Chondrocyte (in vitro differentiated cells): ENCODE measurements around the gene LHX3. TPM values are rescaled to one million over a fixed set of nuclear protein-coding genes. Genes with fewer than 3 reads are reported as not detected.

Source experiments
- DNase-seq: peaks from one replicate; pipeline ENCODE4 v3.0.0; 2021; ENCODE audit warnings: mixed read lengths, low spot score
- H3K27ac Mint-ChIP-seq: one replicate; pipeline ENCODE4 v1.8.0; 2021; ENCODE audit warnings: mild to moderate bottlenecking, moderate library complexity, mixed read lengths; ENCODE audit not compliant: unreplicated experiment
- H3K27me3 Mint-ChIP-seq: 2 replicates; pipeline ENCODE4 v1.8.0; 2021; ENCODE audit warnings: low read depth, mixed read lengths
- H3K36me3 Mint-ChIP-seq: 2 replicates; pipeline ENCODE4 v1.8.0; 2021; ENCODE audit warnings: low read depth, mixed read lengths
- H3K4me1 Mint-ChIP-seq: 2 replicates; pipeline ENCODE4 v1.8.0; 2021; ENCODE audit warnings: low read depth, mild to moderate bottlenecking, mixed read lengths
- H3K4me3 Mint-ChIP-seq: one replicate; pipeline ENCODE4 v1.8.0; 2021; ENCODE audit warnings: mild to moderate bottlenecking, moderate library complexity, mixed read lengths; ENCODE audit not compliant: unreplicated experiment
- H3K9me3 Mint-ChIP-seq: 2 replicates; pipeline ENCODE4 v1.8.0; 2021; ENCODE audit warnings: low read depth, mixed read lengths
- total RNA-seq: library from RNA; stranded (reverse); gene quantifications from 3 replicates; pipeline ENCODE4 v1.2.1, GENCODE V29; 2021
- TF ChIP-seq, protein P1 (sequence below): fragments of 200-600 bp; sonication (generic); IDR thresholded peaks from 2 replicates; pipeline ENCODE4 v1.5.0; 2021; ENCODE audit warnings: antibody characterized with exemption, mild to moderate bottlenecking, moderate library complexity

The LHX3 gene
- total RNA-seq, 1 donor from 2014 or later, result not detected

DNA sequence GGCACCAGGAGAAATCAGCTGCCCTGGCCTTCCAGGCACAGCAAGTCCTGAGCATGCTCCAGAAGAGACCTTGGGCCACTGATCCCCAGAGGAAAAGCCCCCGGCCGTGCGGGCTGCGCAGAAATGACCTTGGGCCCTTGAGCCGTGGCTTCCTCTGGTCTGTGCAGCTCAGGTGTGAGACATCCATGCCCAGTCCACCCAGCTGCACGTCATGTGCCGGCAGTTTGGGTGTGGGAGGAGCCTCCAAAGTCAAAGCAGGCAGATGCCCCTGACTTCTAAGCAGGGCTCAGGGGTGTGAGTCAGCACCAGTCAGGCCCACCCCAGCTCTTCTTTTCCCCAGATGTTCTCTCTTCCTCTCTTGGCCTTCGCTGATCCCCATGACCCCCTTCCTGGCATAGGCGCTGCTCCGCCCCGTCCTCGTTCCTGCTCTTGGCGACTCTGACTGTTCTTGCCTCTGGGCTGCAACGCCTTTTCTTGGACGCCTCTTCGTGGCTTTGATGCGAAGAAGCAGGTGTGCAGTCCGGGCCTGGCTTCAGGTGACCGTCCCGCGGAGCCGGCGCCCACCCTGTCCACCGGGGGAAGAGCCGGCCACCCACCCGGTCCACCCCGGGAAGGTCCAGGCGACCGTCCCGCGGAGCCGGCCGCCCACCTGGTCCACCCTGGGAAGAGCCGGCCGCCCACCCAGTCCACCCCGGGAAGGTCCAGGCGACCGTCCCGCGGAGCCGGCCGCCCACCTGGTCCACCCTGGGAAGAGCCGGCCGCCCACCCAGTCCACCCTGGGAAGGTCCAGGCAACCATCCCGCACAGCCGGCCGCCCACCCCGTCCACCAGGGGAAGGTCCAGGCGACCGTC, 46.6 kb upstream of the LHX3 start:
- Mint-ChIP-seq H3K27me3 (no peaks in the 10 kb centered on the region), H3K9me3 (no peaks in the 10 kb centered on the region), H3K36me3 (no peaks in the 10 kb centered on the region), H3K27ac (no peak overlapping the region), H3K4me3 (no peak overlapping the region), H3K4me1 (peaks cover 9% of the 10 kb centered on the region)
- TF ChIP-seq, protein P1, sequence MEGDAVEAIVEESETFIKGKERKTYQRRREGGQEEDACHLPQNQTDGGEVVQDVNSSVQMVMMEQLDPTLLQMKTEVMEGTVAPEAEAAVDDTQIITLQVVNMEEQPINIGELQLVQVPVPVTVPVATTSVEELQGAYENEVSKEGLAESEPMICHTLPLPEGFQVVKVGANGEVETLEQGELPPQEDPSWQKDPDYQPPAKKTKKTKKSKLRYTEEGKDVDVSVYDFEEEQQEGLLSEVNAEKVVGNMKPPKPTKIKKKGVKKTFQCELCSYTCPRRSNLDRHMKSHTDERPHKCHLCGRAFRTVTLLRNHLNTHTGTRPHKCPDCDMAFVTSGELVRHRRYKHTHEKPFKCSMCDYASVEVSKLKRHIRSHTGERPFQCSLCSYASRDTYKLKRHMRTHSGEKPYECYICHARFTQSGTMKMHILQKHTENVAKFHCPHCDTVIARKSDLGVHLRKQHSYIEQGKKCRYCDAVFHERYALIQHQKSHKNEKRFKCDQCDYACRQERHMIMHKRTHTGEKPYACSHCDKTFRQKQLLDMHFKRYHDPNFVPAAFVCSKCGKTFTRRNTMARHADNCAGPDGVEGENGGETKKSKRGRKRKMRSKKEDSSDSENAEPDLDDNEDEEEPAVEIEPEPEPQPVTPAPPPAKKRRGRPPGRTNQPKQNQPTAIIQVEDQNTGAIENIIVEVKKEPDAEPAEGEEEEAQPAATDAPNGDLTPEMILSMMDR, result no peak
- no peak for DNase-seq

DNA sequence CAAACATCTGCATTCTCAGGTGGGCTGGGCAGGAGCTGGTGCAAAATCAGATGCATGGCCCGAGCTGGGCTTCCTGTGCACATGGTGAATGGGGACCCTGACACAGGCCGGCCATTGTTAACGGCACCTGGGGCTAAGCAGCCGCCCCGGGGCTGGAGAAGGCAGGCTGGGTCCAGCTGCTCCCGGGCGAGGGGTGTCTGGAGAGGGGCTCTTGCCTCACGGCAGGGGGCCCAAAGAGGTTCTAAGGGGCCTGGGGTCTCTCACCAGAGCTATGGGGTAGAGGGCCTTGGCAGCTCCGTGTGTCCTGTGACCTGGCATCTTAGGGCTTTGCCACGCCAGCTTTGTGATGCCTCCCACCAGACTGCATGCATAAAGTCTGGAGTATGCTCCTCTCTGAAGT, 45.7 kb upstream of the LHX3 start:
- H3K36me3 Mint-ChIP-seq, result no peaks in the 10 kb centered on the region
- H3K9me3 Mint-ChIP-seq, result no peaks in the 10 kb centered on the region
- DNase-seq, result no peak
- H3K4me3 Mint-ChIP-seq, result no peak overlapping the region
- TF ChIP-seq, protein P1, result no peak
- no peak overlapping the region for H3K27ac Mint-ChIP-seq
- H3K4me1 Mint-ChIP-seq, result peaks cover 13% of the 10 kb centered on the region
- no peaks in the 10 kb centered on the region for H3K27me3 Mint-ChIP-seq

DNA sequence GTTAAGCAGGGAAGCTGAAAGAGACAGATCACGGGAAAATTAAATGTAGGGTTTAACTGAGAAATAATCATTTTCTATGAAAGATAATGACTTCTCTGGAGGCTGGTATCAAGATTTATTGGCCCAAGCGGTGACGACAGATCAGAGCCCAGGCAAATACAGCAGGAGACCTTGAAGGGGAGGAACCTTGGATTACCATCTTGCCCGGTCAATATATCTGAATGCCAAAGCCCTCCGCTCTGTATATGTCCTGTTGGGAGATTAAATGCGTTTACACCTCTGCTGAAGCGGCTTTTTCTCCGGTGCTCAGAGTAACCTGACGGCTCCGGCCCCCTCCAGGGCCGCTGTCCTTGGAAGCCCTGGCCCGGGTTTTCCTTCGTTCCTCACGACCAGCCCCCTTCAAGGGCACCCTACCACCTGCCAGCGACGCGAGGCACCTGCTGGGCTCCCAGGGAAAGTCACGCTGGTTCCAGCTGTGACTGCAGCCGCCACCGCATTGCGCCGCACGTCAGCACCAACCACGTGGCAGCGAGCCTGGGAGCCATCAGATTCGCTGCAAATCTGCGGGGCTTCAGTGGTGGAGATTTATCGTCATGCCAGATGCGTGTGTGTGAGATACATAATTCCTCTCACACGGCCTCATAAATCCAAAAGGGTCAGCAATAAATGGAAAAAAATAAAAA, 45.1 kb upstream of the LHX3 start:
- TF ChIP-seq, protein P1, result no peak
- Mint-ChIP-seq H3K9me3 (no peaks in the 10 kb centered on the region), H3K4me1 (peaks cover 9% of the 10 kb centered on the region), H3K27me3 (no peaks in the 10 kb centered on the region), H3K27ac (no peak overlapping the region), H3K4me3 (no peak overlapping the region), H3K36me3 (no peaks in the 10 kb centered on the region)
- no peak for DNase-seq

DNA sequence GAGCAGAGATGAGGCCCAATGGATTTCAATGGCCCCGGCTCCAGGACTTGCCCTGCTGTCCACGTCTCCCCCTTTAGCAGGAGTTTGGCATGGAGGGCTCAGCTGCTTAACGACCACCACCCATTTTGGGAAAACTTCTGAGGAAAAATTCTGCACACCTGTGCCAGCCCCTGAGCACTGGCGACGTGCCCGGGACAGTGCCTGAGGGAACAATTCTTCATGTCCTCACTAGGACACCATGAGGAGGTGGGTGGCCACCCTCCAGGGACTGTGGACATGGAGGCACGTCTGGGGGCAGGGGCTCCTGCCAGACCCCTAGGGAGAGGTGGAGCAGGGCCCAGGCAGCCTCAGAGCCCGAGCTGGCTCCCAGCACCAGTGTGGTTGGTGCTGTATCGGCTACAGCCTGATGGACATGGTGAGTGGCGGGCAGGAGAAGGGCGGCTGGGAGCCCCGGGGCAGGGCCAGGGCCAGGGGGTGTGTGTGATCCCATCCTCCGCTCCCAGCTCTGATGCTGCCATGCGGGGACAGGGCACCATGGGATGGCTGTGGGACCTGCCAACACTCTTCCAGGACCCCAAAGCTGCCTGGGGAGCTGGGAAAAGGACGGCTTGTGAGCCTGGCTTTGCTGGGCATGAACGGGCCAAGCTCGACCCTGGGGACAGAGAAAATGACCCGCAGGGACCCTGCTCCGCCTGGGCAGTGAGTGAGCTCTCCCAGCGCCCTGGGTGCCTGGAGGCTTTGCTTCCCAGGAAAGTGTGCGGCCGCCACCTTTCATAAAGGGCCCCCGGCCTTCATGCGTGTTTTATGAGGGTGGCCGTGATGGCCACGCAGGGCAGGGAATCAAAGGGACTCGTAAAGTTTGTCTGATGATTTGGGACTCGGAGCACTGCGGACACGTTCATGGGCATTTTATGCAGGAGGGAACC, 44.3 kb upstream of the LHX3 start:
- H3K9me3 Mint-ChIP-seq, result no peaks in the 10 kb centered on the region
- no peak overlapping the region for H3K27ac Mint-ChIP-seq
- no peaks in the 10 kb centered on the region for H3K27me3 Mint-ChIP-seq
- no peaks in the 10 kb centered on the region for H3K36me3 Mint-ChIP-seq
- TF ChIP-seq, protein P1, result no peak
- peaks cover 13% of the 10 kb centered on the region for H3K4me1 Mint-ChIP-seq
- no peak for DNase-seq
- no peak overlapping the region for H3K4me3 Mint-ChIP-seq
